ENCODE results near the gene THSD8. TPM values are rescaled to one million over a fixed set of nuclear protein-coding genes. Genes with fewer than 3 reads are reported as not detected.

Gene THSD8
- 0.82 TPM for total RNA-seq

DNA sequence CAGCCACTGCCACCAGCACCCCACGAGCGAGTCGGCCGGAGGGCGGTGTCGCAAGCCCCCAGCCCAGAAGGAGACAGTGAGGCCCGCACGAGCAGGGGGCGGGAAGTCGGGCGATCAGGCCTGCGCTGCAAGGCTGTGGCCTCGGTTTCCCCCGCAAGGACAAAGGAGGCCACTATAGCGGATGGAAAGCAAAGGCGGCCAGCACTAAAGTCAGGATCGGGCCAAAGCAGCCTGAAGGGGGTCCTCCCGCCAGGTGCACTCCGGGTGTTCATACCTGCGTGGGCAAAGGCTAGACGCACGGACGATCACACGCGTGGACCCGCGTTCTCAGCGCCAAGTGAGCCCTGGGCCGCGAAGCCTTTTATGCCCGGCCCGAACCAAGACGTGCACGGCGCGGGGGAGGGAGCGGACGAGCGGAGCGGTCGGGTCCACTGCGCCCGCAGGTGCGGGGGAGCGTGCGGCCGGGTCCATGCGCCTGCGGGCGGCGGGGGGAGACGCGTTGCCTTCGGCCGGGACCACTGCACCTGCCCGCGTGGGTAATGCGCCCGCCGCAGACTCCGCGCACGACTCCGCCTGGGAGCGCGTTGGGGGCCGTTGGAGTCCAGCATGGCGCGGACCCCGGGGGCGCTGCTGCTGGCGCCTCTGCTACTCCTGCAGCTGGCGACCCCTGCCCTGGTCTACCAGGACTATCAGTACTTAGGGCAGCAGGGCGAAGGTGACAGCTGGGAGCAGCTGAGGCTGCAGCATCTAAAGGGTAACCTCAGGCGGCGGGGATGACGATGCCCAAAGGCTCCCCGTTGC, at the start of gene THSD8, which contains the start of gene PRDX2:
Gene THSD8 (plus strand): TSS at position 604 of the 801 bp plus-strand sequence. CDS start 3 bp downstream, at position 607.
Gene PRDX2 (minus strand): TSS at position 335 of the 801 bp plus-strand sequence. CDS start 539 bp downstream, outside the sequence.
- no peak for FAIRE-seq

DNA sequence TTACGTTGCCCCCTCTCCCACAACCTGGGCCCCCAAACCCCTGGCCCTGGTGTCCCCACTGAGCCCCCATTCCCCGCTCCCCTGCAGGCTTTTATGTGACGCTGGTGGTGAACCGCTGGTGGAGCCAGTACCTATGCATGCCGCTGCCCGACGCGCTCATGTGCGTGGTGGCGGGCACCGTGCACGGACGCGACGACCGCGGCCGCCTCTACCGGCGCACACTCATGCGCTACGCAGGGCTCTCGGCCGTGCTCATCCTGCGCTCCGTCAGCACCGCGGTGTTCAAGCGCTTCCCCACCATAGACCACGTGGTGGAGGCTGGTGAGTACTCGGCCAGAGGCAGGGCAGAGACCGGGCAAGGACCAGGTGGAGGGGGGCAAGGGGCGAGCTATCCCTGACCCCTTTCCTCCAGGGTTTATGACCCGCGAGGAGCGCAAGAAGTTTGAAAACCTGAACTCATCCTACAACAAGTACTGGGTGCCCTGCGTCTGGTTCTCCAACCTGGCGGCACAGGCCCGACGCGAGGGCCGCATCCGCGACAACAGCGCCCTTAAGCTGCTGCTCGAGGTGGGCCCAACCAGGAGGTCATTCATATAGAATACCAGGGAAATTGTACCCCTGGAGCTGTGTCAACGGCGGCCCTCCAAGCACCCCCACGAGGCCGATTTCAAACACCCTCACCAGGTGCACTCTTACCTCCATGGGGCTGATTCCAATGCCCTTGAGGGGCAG, 47.2 kb upstream of the THSD8 start:
- no peak for FAIRE-seq

More for the DNA sequence above, at the start of gene THSD8, which contains the start of gene PRDX2:
- peak; percentile 84 to 87 for DNase-seq (ENCODE audit: low spot score in 2 of 2)

DNA sequence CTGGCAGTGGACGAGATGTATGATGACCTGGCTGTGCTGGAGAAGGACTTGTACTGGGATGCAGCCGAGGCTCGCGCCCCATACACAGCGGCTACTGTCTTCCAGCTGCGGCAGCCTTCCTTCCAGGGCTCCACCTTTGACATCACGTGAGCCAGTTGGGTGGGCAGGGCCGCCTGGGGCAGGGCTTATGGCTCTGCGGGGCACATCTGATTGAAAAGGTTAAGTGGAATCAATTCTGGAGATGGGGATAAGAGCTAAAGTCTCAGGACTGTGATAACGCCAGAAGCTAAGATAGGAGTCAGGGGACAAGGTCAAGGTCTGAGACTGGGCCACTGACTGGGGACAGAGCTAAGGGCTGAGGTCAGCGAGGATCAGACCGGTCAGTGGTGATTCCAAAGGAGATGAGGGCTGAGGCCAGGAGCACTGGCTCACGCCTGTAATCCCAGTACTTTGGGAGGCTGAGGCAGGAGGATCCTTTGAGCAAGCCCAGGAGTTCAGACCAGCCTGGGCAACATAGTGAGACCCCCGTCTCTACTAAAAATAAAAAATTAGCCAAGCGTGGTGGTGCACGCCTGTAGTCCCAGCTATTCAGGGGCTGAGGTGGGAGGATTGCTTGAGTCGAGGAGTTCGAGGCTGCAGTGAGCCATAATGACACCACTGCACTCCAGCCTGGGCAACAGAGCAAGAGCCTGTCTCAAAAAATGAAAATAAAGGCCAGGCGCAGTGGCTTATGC, 45.6 kb upstream of the THSD8 start:
- FAIRE-seq (no peak), DNase-seq (ENCODE audit: low spot score in 2 of 2) (no peak)

More for the DNA sequence above, 47.2 kb upstream of the THSD8 start:
- DNase-seq (ENCODE audit: low spot score in 2 of 2) = no peak

DNA sequence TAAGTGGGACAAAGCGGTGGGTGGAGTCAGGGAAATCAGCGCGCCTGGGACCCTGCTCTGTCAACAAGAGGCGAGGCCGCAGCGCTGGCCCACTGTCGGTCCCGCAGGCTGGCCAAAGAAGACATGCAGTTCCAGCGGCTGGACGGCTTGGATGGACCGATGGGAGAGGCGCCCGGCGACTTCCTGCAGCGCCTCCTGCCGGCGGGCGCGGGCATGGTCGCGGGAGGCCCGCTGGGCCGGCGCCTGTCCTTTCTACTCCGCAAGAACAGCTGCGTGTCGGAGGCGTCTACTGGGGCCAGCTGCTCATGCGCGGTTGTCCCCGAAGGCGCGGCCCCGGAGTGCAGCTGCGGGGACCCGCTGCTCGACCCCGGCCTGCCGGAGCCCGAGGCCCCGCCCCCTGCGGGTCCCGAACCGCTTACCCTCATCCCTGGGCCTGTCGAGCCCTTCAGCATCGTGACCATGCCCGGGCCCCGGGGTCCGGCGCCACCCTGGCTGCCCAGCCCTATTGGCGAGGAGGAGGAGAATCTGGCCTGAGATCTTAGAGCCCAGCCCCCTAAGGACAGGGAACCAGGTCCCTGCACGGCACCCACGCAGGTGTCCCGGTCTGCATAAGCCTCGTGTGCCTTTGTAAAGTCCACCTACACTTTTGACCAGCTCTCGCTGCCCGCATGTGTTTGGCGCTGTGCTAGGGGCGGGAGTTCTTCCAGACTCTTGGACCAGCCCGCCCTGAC, 44.2 kb upstream of the THSD8 start:
- FAIRE-seq = no peak

GRCh38 chr19:12759686-12760085, 42.2 kb upstream of the THSD8 start:
- FAIRE-seq = no peak
- no peak for DNase-seq (ENCODE audit: low spot score in 2 of 2)

More for the DNA sequence above, 44.2 kb upstream of the THSD8 start:
- peak; percentile 77 to 89 for DNase-seq (ENCODE audit: low spot score in 2 of 2)

DNA sequence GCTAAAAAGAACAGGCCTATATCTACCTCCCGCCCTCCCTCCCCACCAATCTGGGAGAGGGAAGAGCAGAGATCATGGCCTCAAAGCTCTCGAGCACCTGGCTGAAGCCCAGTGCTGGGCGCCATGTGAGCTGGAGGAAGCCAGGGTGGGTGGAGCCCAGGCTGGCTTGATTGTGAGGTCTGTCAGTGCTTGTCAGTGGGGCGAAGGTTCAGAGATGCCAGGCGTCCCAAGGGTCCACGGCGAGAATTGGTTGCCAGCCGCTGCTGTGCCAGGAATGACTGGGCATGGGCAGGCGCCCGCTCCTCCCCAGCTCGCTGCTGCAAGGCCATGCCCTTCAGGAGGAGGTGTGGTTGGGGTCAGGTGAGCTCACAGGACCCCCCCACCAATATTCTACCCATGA, 38.8 kb upstream of the THSD8 start:
- FAIRE-seq (no peak), DNase-seq (ENCODE audit: low spot score in 2 of 2) (no peak)

- FAIRE-seq = no peak
Observed at GRCh38 chr19:12764698-12765097, 37.2 kb upstream of the THSD8 start.

GRCh38 chr19:12766051-12766521, 35.8 kb upstream of the THSD8 start:
- FAIRE-seq = no peak
- DNase-seq (ENCODE audit: low spot score in 2 of 2) = peak; percentile 75 to 80

More at GRCh38 chr19:12764698-12765097, 37.2 kb upstream of the THSD8 start:
- no peak for DNase-seq (ENCODE audit: low spot score in 2 of 2)

- DNase-seq (ENCODE audit: low spot score in 2 of 2) = no peak
- FAIRE-seq = no peak
Observed at GRCh38 chr19:12767150-12767549, 34.7 kb upstream of the THSD8 start.

DNA sequence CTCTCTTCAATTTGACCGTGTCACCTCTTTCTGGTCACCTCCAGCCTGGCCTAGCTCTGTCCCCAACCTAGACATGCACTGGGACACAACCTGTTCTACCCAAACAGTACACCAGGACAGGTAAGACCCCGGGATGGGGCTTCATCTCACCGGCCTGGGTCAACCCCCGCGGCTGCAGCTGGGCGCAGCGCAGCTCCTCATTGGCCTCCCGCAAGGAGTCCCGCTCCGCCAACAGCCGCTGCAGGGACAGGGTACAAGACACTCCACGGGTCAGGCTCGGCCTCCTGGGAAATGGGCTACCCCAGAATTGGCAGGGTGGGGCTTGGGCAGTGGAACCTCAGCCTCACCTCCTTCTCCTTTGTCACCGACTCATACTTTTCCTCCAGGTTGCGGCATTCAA, 34.2 kb upstream of the THSD8 start:
- FAIRE-seq (no peak), DNase-seq (ENCODE audit: low spot score in 2 of 2) (no peak)

- DNase-seq (ENCODE audit: low spot score in 2 of 2) = no peak
- no peak for FAIRE-seq
Observed at GRCh38 chr19:12769689-12770088, 32.2 kb upstream of the THSD8 start.

GRCh38 chr19:12770922-12771321, 30.9 kb upstream of the THSD8 start:
- FAIRE-seq = no peak

DNA sequence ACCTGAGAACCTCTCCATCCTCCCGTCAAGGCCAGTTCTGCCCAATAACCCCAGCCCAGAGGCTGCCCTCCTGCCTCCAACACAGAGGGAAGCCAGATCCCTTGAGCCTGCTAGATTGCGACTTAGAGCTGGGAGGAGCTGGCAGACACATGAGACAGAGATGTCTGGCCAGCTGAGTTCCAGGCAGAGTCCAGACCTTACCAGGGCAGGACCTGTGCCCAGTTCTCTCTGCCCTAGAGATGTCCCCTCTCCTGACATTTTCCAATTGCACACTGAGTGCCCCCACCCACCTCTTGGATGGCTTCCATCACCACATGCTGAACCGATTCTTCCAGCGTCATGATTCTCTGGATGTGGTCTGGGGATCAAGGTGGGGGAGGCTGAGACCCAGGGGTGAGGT, 29.5 kb upstream of the THSD8 start:
- no peak for FAIRE-seq
- DNase-seq (ENCODE audit: low spot score in 2 of 2) = no peak

More at GRCh38 chr19:12770922-12771321, 30.9 kb upstream of the THSD8 start:
- DNase-seq (ENCODE audit: low spot score in 2 of 2) = no peak

- DNase-seq (ENCODE audit: low spot score in 2 of 2) (no peak), FAIRE-seq (no peak)
Observed at GRCh38 chr19:12773571-12773970, 28.3 kb upstream of the THSD8 start.

- FAIRE-seq (no peak), DNase-seq (ENCODE audit: low spot score in 2 of 2) (no peak)
Observed at GRCh38 chr19:12774588-12775555, 27.0 kb upstream of the THSD8 start, which contains the start of gene HOOK2. Gene HOOK2 (minus strand): TSS chr19:12775552. CDS start chr19:12775449, 103 bp downstream.

GRCh38 chr19:12777217-12778016, 24.5 kb upstream of the THSD8 start:
- DNase-seq (ENCODE audit: low spot score in 2 of 2) (peak; percentile 73 to 81), FAIRE-seq (no peak)

- DNase-seq (ENCODE audit: low spot score in 2 of 2) (no peak), FAIRE-seq (no peak)
Observed at GRCh38 chr19:12778017-12778904, 23.6 kb upstream of the THSD8 start.

All from frontal cortex (tissue), 4 donors.